Testis (tissue), 3 donors: Measurements from ENCODE around the gene CYP2C9. TPM values are rescaled to one million over a fixed set of nuclear protein-coding genes. Genes with fewer than 3 reads are reported as not detected.
"Not testable (repeated sequence)": the region's sequence is repeated elsewhere in the genome, so short reads cannot be mapped to it uniquely, and the experiment has no call there.

Source experiments
- DNase-seq: peaks from one replicate; pipeline ENCODE4 v3.0.0-alpha.2; 2019
- H3K27ac ChIP-seq, 2 donors: fragments of 200-600 bp; sonication (generic); one replicate each; pipeline ENCODE4 v1.5.1; 2019
- H3K27me3 ChIP-seq: fragments of 200-600 bp; sonication (generic); one replicate; pipeline ENCODE4 v1.5.1; 2019
- H3K36me3 ChIP-seq: fragments of 200-600 bp; sonication (generic); one replicate; pipeline ENCODE4 v1.5.1; 2017; ENCODE audit warnings: low read depth; ENCODE audit errors: missing control alignments
- H3K4me1 ChIP-seq: fragments of 200-600 bp; sonication (generic); one replicate; pipeline ENCODE4 v1.5.1; 2019
- H3K4me3 ChIP-seq, 2 donors: fragments of 200-600 bp; sonication (generic); one replicate each; pipeline ENCODE4 v1.5.1; 2017 to 2019
- H3K9me3 ChIP-seq: fragments of 200-600 bp; sonication (generic); one replicate; pipeline ENCODE4 v1.5.1; 2017
- CTCF ChIP-seq, 3 experiments: fragments of 450-650 bp in 2 of 3; fragments of 200-600 bp in 1 of 3; sonication (generic) in 1 of 3; IDR thresholded peaks; one replicate each; pipeline ENCODE4 v1.5.1; 2016 to 2019; ENCODE audit warnings: antibody characterized with exemption in 3 of 3, mild to moderate bottlenecking in 2 of 3, moderate library complexity in 1 of 3
- POLR2A ChIP-seq: fragments of 450-650 bp; IDR thresholded peaks from one replicate; pipeline ENCODE4 v1.6.1; 2017; ENCODE audit warnings: antibody characterized with exemption, mild to moderate bottlenecking, moderate library complexity
- WGBS, 2 donors: methylation state at CpG; one replicate each; pipeline ENCODE4 v1.1.5; 2018; 5-methylcytosine and 5-hydroxymethylcytosine counted together
- intact Hi-C: fragments of 100-400 bp; cut with DNase I; formaldehyde crosslinking; loops from one replicate; pipeline ENCODE4 v1.15.1; 2023; ENCODE audit warnings: low total_unique reads
- polyA plus RNA-seq: library from polyadenylated mRNA; stranded (reverse); fragments of 350-450 nt; fragmentation: Illumina TruSeq; extraction: RNeasy Lipid Tissue Mini Kit (QIAGEN cat#74804); gene quantifications from one replicate; pipeline ENCODE4 v1.2.3, GENCODE V29; 2014; ENCODE audit warnings: low read depth, low replicate concordance; ENCODE audit not compliant: insufficient read depth
- total RNA-seq, 2 donors: library from RNA; depleted of rRNA; stranded (reverse); fragments of >200 nt; gene quantifications; one replicate each; pipeline ENCODE4 v1.2.3, GENCODE V29; 2016

CYP2C9 gene
- total and polyA plus RNA-seq, 3 donors from 2014 or later = not detected

GRCh38 chr10:94902570-94902969, 35.9 kb upstream of the CYP2C9 start:
- no peak overlapping the region for H3K27ac ChIP-seq
- H3K4me3 ChIP-seq = no peak overlapping the region
- no peak for DNase-seq
- intact Hi-C loops = no loop called here
- no peaks in the 10 kb centered on the region for H3K9me3 ChIP-seq
- WGBS, 2 donors = 0 to 4% methylated on average over 1 of the region's 1 CpG
- H3K27me3 ChIP-seq = no peaks in the 10 kb centered on the region
- H3K4me1 ChIP-seq = no peaks in the 10 kb centered on the region
- no peaks in the 10 kb centered on the region for H3K36me3 ChIP-seq
- TF ChIP-seq POLR2A (no peak), CTCF (IDR thresholded peaks at IDR 0.05) (no peak)

GRCh38 chr10:94904506-94905148, 33.8 kb upstream of the CYP2C9 start:
- H3K27ac ChIP-seq, H3K9me3 ChIP-seq, DNase-seq, H3K4me3 ChIP-seq, H3K4me1 ChIP-seq, H3K36me3 ChIP-seq, intact Hi-C loops, H3K27me3 ChIP-seq: not testable (repeated sequence)
- WGBS, 2 donors = 55 to 69% methylated on average over 1 of the region's 1 CpG

GRCh38 chr10:94916423-94916822, 22.0 kb upstream of the CYP2C9 start:
- intact Hi-C loops = no loop called here
- Histone ChIP-seq H3K27me3 (no peaks in the 10 kb centered on the region), H3K4me3 (no peak overlapping the region), H3K36me3 (no peaks in the 10 kb centered on the region), H3K9me3 (no peaks in the 10 kb centered on the region), H3K27ac (no peak overlapping the region), H3K4me1 (no peaks in the 10 kb centered on the region)
- no peak for DNase-seq
- TF ChIP-seq POLR2A (no peak), CTCF (IDR thresholded peaks at IDR 0.05) (no peak)

DNA sequence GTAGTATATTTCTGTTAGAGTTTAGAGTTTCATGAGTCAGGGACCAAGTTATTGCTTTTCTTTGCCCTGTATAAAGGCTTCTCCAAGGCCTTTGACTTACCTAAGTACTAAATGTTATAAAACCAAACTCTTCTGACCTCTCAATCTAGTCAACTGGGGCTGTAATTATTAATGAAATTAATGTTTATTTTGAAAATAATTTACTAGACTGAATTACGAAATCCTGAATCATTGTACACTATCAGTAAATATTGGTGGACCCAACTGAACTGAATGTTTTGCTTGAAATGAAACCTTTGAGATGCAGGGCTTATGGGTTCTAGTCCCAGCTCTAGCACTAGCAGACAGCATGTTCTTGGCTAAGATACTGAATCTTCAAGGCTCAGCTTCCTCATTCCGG, 1.7 kb upstream of the CYP2C9 start:
- intact Hi-C loops = no loop called here
- Histone ChIP-seq H3K4me3 (no peak overlapping the region), H3K9me3 (no peaks in the 10 kb centered on the region), H3K36me3 (no peaks in the 10 kb centered on the region), H3K27ac (no peak overlapping the region), H3K4me1 (no peaks in the 10 kb centered on the region), H3K27me3 (no peaks in the 10 kb centered on the region)
- WGBS, 2 donors = 61 to 63% methylated on average over 2 of the region's 2 CpGs
- no peak for TF ChIP-seq CTCF (IDR thresholded peaks at IDR 0.05)
- TF ChIP-seq POLR2A = no peak
- DNase-seq = no peak

GRCh38 chr10:94943432-94944103, 5.1 kb downstream of the CYP2C9 start:
- DNase-seq, H3K36me3 ChIP-seq, H3K27me3 ChIP-seq, H3K4me1 ChIP-seq, H3K27ac ChIP-seq, H3K4me3 ChIP-seq, H3K9me3 ChIP-seq, intact Hi-C loops: not testable (repeated sequence)
- 73 to 78% methylated on average over 5 of the region's 5 CpGs for WGBS, 2 donors

DNA sequence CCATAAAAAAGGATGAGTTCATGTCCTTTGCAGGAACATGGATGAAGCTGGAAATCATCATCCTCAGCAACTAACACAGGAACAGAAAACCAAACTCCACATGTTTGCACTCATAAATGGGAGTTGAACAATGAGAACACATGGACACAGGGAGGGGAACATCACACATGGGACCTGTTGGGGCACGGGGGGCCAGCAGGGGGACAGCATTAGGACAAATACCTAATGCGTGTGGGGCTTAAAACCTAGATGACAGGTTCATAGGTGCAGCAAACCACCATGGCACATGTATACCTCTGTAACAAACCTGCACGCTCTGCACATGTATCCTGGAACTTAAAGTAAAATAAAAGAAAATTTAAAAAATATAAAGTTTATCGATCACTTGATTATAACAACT, 7.7 kb downstream of the CYP2C9 start:
- H3K4me1 ChIP-seq, DNase-seq, H3K27ac ChIP-seq, H3K36me3 ChIP-seq, H3K9me3 ChIP-seq, H3K27me3 ChIP-seq, H3K4me3 ChIP-seq, intact Hi-C loops: not testable (repeated sequence)
- WGBS, 2 donors = 78 to 87% methylated on average over 4 of the region's 4 CpGs
